IgD-negative memory B cell (primary cell): ENCODE data around the gene RCN1. TPM values are rescaled to one million over a fixed set of nuclear protein-coding genes. Genes with fewer than 3 reads are reported as not detected.

Experiments used
- H3K27ac Mint-ChIP-seq, 3 donors: one replicate each; pipeline ENCODE4 v1.8.0; 2020 to 2022; ENCODE audit warnings: mild to moderate bottlenecking in 3 of 3, mixed read lengths in 3 of 3, moderate library complexity in 1 of 3
- H3K27me3 Mint-ChIP-seq: one replicate; pipeline ENCODE4 v1.8.0; 2021; ENCODE audit warnings: mixed read lengths
- H3K36me3 Mint-ChIP-seq: one replicate; pipeline ENCODE4 v1.8.0; 2020; ENCODE audit warnings: mild to moderate bottlenecking, mixed read lengths
- H3K4me1 Mint-ChIP-seq, 3 donors: one replicate each; pipeline ENCODE4 v1.8.0; 2020 to 2022; ENCODE audit warnings: mixed read lengths in 3 of 3, mild to moderate bottlenecking in 1 of 3
- H3K4me3 Mint-ChIP-seq, 4 donors: one replicate each; pipeline ENCODE4 v1.8.0; 2020 to 2022; ENCODE audit warnings: mild to moderate bottlenecking in 4 of 4, mixed read lengths in 4 of 4, moderate library complexity in 3 of 4
- H3K9me3 Mint-ChIP-seq, 3 donors: one replicate each; pipeline ENCODE4 v1.8.0; 2020 to 2021; ENCODE audit warnings: mixed read lengths in 3 of 3, mild to moderate bottlenecking in 1 of 3
- polyA plus RNA-seq: library from polyadenylated mRNA; unstranded; fragments of 300-500 nt; fragmentation: Illumina TruSeq; gene quantifications from one replicate; pipeline ENCODE4 v1.2.3, GENCODE V29; 2021

The RCN1 gene
- polyA plus RNA-seq, 1 donor from 2014 or later: 4.9 TPM

- no peak overlapping the region for H3K4me3 Mint-ChIP-seq
- H3K27ac Mint-ChIP-seq: peak overlapping the region in 1 of 3 donors; percentile 8
Observed at GRCh38 chr11:32143378-32143777, 52.5 kb downstream of the RCN1 start.

DNA sequence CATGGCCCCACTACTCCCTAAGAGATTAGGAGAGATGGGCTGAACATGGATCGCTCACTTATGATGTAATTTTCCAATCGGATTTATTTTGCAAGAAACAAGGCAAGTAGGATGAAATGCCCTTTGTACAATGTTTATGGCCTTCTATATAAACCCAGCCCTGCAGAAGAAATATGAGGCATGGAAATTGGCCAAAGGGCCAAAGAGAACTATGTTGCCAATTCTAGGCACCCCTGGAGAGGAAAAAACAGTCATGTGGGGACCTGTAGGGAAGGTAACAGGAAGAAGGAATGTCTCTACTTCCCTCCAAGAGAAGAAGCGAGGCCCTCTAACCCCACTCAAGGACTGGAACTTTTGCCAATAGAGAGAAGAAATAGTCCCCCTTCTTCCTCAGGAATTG, 54.4 kb downstream of the RCN1 start:
- Mint-ChIP-seq H3K27ac (no peak overlapping the region), H3K27me3 (peaks cover 16% of the 10 kb centered on the region), H3K4me1 (peaks cover 0 to 2% (median 0%) of the 10 kb centered on the region in 3 donors), H3K4me3 (no peak overlapping the region), H3K9me3 (peaks cover 0 to 3% (median 2%) of the 10 kb centered on the region in 3 donors), H3K36me3 (no peaks in the 10 kb centered on the region)

More at GRCh38 chr11:32143378-32143777, 52.5 kb downstream of the RCN1 start:
- Mint-ChIP-seq H3K36me3 (no peaks in the 10 kb centered on the region), H3K27me3 (peaks cover 6% of the 10 kb centered on the region), H3K9me3 (peaks cover 0 to 3% (median 2%) of the 10 kb centered on the region in 3 donors), H3K4me1 (peaks cover 0 to 2% (median 0%) of the 10 kb centered on the region in 3 donors)

- H3K27ac Mint-ChIP-seq: no peak overlapping the region
Observed at GRCh38 chr11:32148895-32149294, 58.0 kb downstream of the RCN1 start.

DNA sequence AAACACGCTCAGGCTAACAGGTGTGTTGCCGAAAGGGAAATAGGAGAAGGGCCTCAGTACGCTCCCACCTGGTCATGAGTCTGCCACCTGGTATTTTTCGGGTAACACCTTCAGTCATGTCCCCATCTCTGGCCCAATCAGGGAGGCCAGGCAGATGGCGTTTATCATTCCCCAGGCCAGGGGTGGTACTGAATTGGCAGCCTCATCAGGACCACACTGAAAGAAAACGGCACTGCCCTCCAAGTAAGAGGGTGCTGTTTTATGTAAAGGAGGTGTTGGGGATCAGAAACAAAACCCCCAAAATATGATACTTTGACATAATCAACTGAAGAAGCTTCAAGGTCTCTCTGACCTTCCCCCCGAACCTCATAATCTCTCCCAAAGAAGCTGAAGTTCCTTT, 58.9 kb downstream of the RCN1 start:
- no peak overlapping the region for H3K27ac Mint-ChIP-seq
- no peaks in the 10 kb centered on the region for H3K4me1 Mint-ChIP-seq
- H3K27me3 Mint-ChIP-seq: peaks cover 28% of the 10 kb centered on the region
- H3K36me3 Mint-ChIP-seq: no peaks in the 10 kb centered on the region
- H3K4me3 Mint-ChIP-seq: no peak overlapping the region
- H3K9me3 Mint-ChIP-seq: peaks cover 0 to 3% (median 2%) of the 10 kb centered on the region in 3 donors

More at GRCh38 chr11:32148895-32149294, 58.0 kb downstream of the RCN1 start:
- peaks cover 0 to 3% (median 2%) of the 10 kb centered on the region in 3 donors for H3K9me3 Mint-ChIP-seq
- H3K4me3 Mint-ChIP-seq: no peak overlapping the region
- peaks cover 24% of the 10 kb centered on the region for H3K27me3 Mint-ChIP-seq
- no peaks in the 10 kb centered on the region for H3K36me3 Mint-ChIP-seq
- H3K4me1 Mint-ChIP-seq: no peaks in the 10 kb centered on the region

GRCh38 chr11:32151027-32151426, 60.2 kb downstream of the RCN1 start:
- no peak overlapping the region for H3K27ac Mint-ChIP-seq
- H3K9me3 Mint-ChIP-seq: peaks cover 0 to 2% (median 0%) of the 10 kb centered on the region in 3 donors
- H3K27me3 Mint-ChIP-seq: peaks cover 28% of the 10 kb centered on the region
- H3K4me3 Mint-ChIP-seq: no peak overlapping the region
- H3K4me1 Mint-ChIP-seq: no peaks in the 10 kb centered on the region
- no peaks in the 10 kb centered on the region for H3K36me3 Mint-ChIP-seq

GRCh38 chr11:32152216-32152615, 61.3 kb downstream of the RCN1 start:
- Mint-ChIP-seq H3K4me3 (no peak overlapping the region), H3K4me1 (no peaks in the 10 kb centered on the region), H3K36me3 (no peaks in the 10 kb centered on the region), H3K27me3 (peaks cover 24% of the 10 kb centered on the region), H3K27ac (no peak overlapping the region), H3K9me3 (peaks cover 0 to 4% (median 2%) of the 10 kb centered on the region in 3 donors)

DNA sequence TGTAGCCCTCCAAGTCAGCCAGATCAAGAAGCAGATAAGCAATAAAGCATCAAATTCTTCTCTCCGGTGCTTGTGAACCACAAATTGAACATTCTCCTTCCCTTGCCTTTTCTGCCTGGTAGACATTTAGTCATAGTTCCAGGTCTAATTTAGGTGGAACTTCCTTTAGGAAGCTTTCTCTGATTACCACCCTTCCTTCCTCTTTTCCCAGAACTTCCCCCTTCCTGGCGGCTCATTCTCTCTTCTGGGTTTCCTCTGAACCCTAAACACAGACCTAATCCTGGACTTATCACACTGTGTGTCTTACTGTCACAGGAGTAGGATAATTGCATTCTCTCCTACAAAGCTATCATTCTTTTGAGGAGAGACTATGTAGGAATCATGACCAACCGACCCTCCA, 61.9 kb downstream of the RCN1 start:
- Mint-ChIP-seq H3K27ac (no peak overlapping the region), H3K27me3 (peaks cover 24% of the 10 kb centered on the region), H3K36me3 (no peaks in the 10 kb centered on the region), H3K9me3 (peaks cover 0 to 4% (median 0%) of the 10 kb centered on the region in 3 donors), H3K4me1 (no peaks in the 10 kb centered on the region), H3K4me3 (no peak overlapping the region)

- Mint-ChIP-seq H3K4me3 (no peak overlapping the region), H3K27ac (no peak overlapping the region), H3K9me3 (peaks cover 0 to 4% (median 0%) of the 10 kb centered on the region in 3 donors), H3K27me3 (peaks cover 24% of the 10 kb centered on the region), H3K36me3 (peaks cover 1% of the 10 kb centered on the region), H3K4me1 (no peaks in the 10 kb centered on the region)
Observed at GRCh38 chr11:32153747-32154146, 62.9 kb downstream of the RCN1 start.

GRCh38 chr11:32154275-32154674, 63.4 kb downstream of the RCN1 start:
- Mint-ChIP-seq H3K27ac (peak overlapping the region in 1 of 3 donors; percentile 59), H3K27me3 (peaks cover 21% of the 10 kb centered on the region), H3K9me3 (peaks cover 0 to 4% (median 0%) of the 10 kb centered on the region in 3 donors), H3K36me3 (peaks cover 2% of the 10 kb centered on the region), H3K4me3 (no peak overlapping the region), H3K4me1 (no peaks in the 10 kb centered on the region)
